Measurements from ENCODE around the gene VWA8. TPM values are rescaled to one million over a fixed set of nuclear protein-coding genes. Genes with fewer than 3 reads are reported as not detected.

Gene VWA8
- total and polyA plus RNA-seq, 4 donors: 7.1 to 50.3 (median 12.4) TPM

- Histone ChIP-seq H3K4me1 (ENCODE audit: control insufficient read depth in 4 of 4, insufficient read depth in 4 of 4, low read length in 3 of 4) (peaks cover 2 to 6% (median 4%) of the 10 kb centered on the region in 4 donors), H3K9me3 (ENCODE audit: control insufficient read depth in 4 of 4, low read length in 3 of 4) (no peaks in the 10 kb centered on the region)
Observed at GRCh38 chr13:41709511-41709910, 251.4 kb downstream of the VWA8 start.

GRCh38 chr13:41708713-41709112, 252.2 kb downstream of the VWA8 start:
- TF ChIP-seq FOXA1 (IDR thresholded peaks at IDR 0.05) (no peak), RAD21 (IDR thresholded peaks at IDR 0.05) (no peak), YY1 (IDR thresholded peaks at IDR 0.05) (no peak)
- 76% methylated on average over 4 of the region's 4 CpGs for WGBS
- Histone ChIP-seq H3K9me3 (ENCODE audit: control insufficient read depth in 4 of 4, low read length in 3 of 4) (no peaks in the 10 kb centered on the region), H3K4me3 (ENCODE audit: low read depth in 1 of 3, low read length in 3 of 3) (no peak overlapping the region), H3K27me3 (ENCODE audit: control insufficient read depth in 4 of 4, insufficient read depth in 4 of 4, low read length in 3 of 4) (no peaks in the 10 kb centered on the region), H3K9ac (ENCODE audit: low read depth in 1 of 2, low read length in 2 of 2) (no peak overlapping the region), H3K27ac (ENCODE audit: low read depth in 1 of 2, low read length in 2 of 2) (no peak overlapping the region), H3K36me3 (ENCODE audit: control insufficient read depth in 4 of 4, insufficient read depth in 3 of 4, low read depth in 1 of 4, low read length in 3 of 4) (peaks cover 0 to 4% (median 0%) of the 10 kb centered on the region in 4 donors), H3K4me1 (ENCODE audit: control insufficient read depth in 4 of 4, insufficient read depth in 4 of 4, low read length in 3 of 4) (peaks cover 2 to 6% (median 4%) of the 10 kb centered on the region in 4 donors)
- DNase-seq (ENCODE audit: low spot score): no peak

More at GRCh38 chr13:41709511-41709910, 251.4 kb downstream of the VWA8 start:
- TF ChIP-seq FOXA2 (IDR thresholded peaks at IDR 0.05) (no peak), ATF3 (IDR thresholded peaks at IDR 0.05) (no peak), FOXA1 (IDR thresholded peaks at IDR 0.05) (no peak), RXRA (IDR thresholded peaks at IDR 0.05) (no peak), EGR1 (IDR thresholded peaks at IDR 0.05; ENCODE audit: low read depth in 2 of 2) (no peak), TAF1 (conservative IDR thresholded peaks at IDR 0.05) (no peak), MAX (IDR thresholded peaks at IDR 0.05) (no peak), REST (IDR thresholded peaks at IDR 0.05) (no peak), NR2F2 (IDR thresholded peaks at IDR 0.05) (no peak), YY1 (IDR thresholded peaks at IDR 0.05) (no peak)
- Histone ChIP-seq H3K9ac (ENCODE audit: low read depth in 1 of 2, low read length in 2 of 2) (no peak overlapping the region), H3K4me3 (ENCODE audit: low read depth in 1 of 3, low read length in 3 of 3) (no peak overlapping the region), H3K36me3 (ENCODE audit: control insufficient read depth in 4 of 4, insufficient read depth in 3 of 4, low read depth in 1 of 4, low read length in 3 of 4) (peaks cover 0 to 4% (median 0%) of the 10 kb centered on the region in 4 donors), H3K27ac (ENCODE audit: low read depth in 1 of 2, low read length in 2 of 2) (no peak overlapping the region), H3K27me3 (ENCODE audit: control insufficient read depth in 4 of 4, insufficient read depth in 4 of 4, low read length in 3 of 4) (no peaks in the 10 kb centered on the region)
- no peak for DNase-seq (ENCODE audit: low spot score)

- Histone ChIP-seq H3K9ac (ENCODE audit: low read depth in 1 of 2, low read length in 2 of 2) (no peak overlapping the region), H3K27ac (ENCODE audit: low read depth in 1 of 2, low read length in 2 of 2) (peak overlapping the region; percentile 48 to 56), H3K36me3 (ENCODE audit: control insufficient read depth in 4 of 4, insufficient read depth in 3 of 4, low read depth in 1 of 4, low read length in 3 of 4) (no peaks in the 10 kb centered on the region), H3K4me3 (ENCODE audit: low read depth in 1 of 3, low read length in 3 of 3) (no peak overlapping the region), H3K27me3 (ENCODE audit: control insufficient read depth in 4 of 4, insufficient read depth in 4 of 4, low read length in 3 of 4) (no peaks in the 10 kb centered on the region), H3K9me3 (ENCODE audit: control insufficient read depth in 4 of 4, low read length in 3 of 4) (no peaks in the 10 kb centered on the region), H3K4me1 (ENCODE audit: control insufficient read depth in 4 of 4, insufficient read depth in 4 of 4, low read length in 3 of 4) (peaks cover 2 to 6% (median 4%) of the 10 kb centered on the region in 4 donors)
- 35% methylated on average over 1 of the region's 1 CpG for WGBS
- no peak for DNase-seq (ENCODE audit: low spot score)
- no peak for TF ChIP-seq NR2F2 (IDR thresholded peaks at IDR 0.05)
- TF ChIP-seq FOXA2 (IDR thresholded peaks at IDR 0.05): no peak
- TF ChIP-seq JUND (IDR thresholded peaks at IDR 0.05): no peak
- TF ChIP-seq REST (IDR thresholded peaks at IDR 0.05): no peak
- TF ChIP-seq EGR1 (IDR thresholded peaks at IDR 0.05; ENCODE audit: low read depth in 2 of 2): no peak
- no peak for TF ChIP-seq MAX (IDR thresholded peaks at IDR 0.05)
- no peak for TF ChIP-seq GABPA (IDR thresholded peaks at IDR 0.05 in 1 of 2, conservative IDR thresholded peaks at IDR 0.05 in 1 of 2)
- TF ChIP-seq RXRA (IDR thresholded peaks at IDR 0.05): no peak
- TF ChIP-seq YY1 (IDR thresholded peaks at IDR 0.05): no peak
- TF ChIP-seq RAD21 (IDR thresholded peaks at IDR 0.05): no peak
- TF ChIP-seq SP1 (IDR thresholded peaks at IDR 0.05): no peak
- no peak for TF ChIP-seq TAF1 (conservative IDR thresholded peaks at IDR 0.05)
- no peak for TF ChIP-seq ATF3 (IDR thresholded peaks at IDR 0.05)
- TF ChIP-seq HNF4A (conservative IDR thresholded peaks at IDR 0.05): no peak
- no peak for TF ChIP-seq HNF4G (IDR thresholded peaks at IDR 0.05)
- TF ChIP-seq FOXA1 (IDR thresholded peaks at IDR 0.05): no peak
Observed at GRCh38 chr13:41707194-41707821, 253.6 kb downstream of the VWA8 start.
